Cardiac fibroblast (primary cell): ENCODE measurements around the gene SDCCAG8.

ENCODE experiments used
- DNase-seq, 2 donors: peaks; one replicate each; pipeline versions ENCODE4 v3.0.0 to v3.0.0-alpha.2; 2010; ENCODE audit warnings: low read depth in 2 of 2
- H3K4me3 ChIP-seq, 2 donors: replicated peaks in 1 of 2; 1 replicate in 1 of 2; 2 replicates in 1 of 2; pipeline ENCODE4 v1.5.1; 2011; ENCODE audit warnings: low read depth in 2 of 2, low read length in 2 of 2, mild to moderate bottlenecking in 2 of 2, moderate library complexity in 1 of 2
- TF ChIP-seq, protein P1 (sequence below): IDR thresholded peaks from one replicate; pipeline ENCODE4 v1.5.1; 2011; ENCODE audit warnings: low read depth, mild to moderate bottlenecking, low read length, inconsistent platforms

Gene SDCCAG8

DNA sequence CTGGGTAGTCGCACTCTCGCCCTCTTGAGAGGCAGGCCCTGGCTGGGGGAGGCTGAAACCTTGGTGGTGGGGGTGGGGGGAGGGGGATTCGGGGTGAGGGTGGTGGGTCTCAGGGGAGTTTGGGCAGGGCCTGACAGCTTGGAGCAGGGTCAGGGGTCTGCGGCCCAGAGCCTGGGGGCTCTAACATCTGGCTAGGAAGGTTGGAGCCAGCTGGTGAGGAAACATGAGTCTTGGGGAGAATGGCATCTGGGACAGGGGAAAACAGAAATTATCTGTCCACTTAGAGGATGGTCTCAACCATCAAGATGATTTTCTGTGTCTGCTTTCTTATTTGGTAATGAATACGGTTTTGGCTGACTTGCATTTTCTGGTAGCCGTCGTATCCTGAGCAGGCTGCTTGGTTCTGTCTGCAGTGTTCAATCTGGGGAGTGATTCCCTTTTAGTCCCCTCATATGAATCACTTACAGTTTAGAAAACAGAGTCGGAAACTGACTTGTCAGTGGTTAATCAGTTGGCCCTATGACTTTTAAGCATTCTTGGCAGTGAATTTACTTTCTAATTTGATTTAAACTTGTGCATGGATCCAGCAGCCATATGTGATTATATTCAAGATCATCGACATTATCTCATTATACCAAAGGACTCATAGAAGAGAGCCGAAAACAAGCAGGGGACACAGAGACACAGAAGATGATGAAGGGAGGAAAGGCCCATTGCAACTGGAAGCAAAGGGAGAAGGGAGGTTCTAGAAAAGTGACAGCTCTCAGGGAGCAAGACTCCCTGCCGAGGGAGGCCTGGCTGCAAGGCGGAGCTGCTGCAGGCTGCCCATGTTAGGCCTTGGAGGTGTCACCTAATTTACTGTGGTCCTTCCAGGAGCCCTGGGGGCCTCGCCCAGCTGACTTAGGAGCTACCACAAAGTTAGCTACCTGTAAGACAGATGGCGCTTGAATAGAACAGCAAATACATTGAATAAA is 237.6 kb downstream of the SDCCAG8 start:
- H3K4me3 ChIP-seq = no peak overlapping the region
- TF ChIP-seq, protein P1, sequence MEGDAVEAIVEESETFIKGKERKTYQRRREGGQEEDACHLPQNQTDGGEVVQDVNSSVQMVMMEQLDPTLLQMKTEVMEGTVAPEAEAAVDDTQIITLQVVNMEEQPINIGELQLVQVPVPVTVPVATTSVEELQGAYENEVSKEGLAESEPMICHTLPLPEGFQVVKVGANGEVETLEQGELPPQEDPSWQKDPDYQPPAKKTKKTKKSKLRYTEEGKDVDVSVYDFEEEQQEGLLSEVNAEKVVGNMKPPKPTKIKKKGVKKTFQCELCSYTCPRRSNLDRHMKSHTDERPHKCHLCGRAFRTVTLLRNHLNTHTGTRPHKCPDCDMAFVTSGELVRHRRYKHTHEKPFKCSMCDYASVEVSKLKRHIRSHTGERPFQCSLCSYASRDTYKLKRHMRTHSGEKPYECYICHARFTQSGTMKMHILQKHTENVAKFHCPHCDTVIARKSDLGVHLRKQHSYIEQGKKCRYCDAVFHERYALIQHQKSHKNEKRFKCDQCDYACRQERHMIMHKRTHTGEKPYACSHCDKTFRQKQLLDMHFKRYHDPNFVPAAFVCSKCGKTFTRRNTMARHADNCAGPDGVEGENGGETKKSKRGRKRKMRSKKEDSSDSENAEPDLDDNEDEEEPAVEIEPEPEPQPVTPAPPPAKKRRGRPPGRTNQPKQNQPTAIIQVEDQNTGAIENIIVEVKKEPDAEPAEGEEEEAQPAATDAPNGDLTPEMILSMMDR = no peak
- peak; percentile 41 to 43 for DNase-seq

DNA sequence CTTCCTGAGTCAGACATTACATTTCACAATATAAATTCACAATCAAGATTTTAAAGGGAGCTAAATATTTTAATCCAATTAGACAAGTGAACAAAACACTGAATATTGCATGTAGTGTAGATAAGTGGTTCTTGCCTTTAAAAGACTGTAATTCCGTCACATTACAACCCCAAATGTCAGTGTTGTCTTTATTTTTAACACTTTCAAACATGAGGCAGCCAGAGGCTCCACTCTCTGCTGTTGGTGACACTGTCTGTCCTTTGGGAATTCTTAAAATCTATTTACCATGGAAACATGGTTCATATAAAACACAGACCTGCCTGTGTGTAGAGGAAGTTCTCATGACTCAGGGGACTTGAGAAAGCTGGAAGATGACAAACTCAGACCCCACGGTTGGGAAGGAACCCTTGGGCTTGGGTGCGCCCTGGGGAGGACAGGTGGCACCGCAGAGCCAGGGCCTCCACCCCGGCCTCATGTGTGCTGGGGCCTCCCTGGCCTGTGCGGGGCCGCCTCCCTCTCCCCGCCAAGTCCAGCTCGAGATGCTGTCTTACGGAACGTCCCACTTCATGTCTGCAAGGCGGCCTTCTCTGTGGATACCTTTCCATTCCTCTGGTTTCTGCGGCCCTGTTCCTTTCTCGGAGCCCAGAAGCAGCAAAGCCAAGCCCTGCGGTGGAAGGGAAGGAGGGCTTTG is 239.0 kb downstream of the SDCCAG8 start:
- TF ChIP-seq, protein P1 = no peak
- H3K4me3 ChIP-seq = no peak overlapping the region
- peak in 1 of 2 donors; percentile 32 for DNase-seq

- TF ChIP-seq, protein P1 = no peak
- peak; percentile 71 to 84 for DNase-seq
- H3K4me3 ChIP-seq = no peak overlapping the region
Measured at GRCh38 chr1:243495442-243496186, 239.8 kb downstream of the SDCCAG8 start.

- TF ChIP-seq, protein P1 = no peak
- H3K4me3 ChIP-seq = no peak overlapping the region
- DNase-seq = no peak
Measured at GRCh38 chr1:243496187-243496646, 240.4 kb downstream of the SDCCAG8 start.

DNA sequence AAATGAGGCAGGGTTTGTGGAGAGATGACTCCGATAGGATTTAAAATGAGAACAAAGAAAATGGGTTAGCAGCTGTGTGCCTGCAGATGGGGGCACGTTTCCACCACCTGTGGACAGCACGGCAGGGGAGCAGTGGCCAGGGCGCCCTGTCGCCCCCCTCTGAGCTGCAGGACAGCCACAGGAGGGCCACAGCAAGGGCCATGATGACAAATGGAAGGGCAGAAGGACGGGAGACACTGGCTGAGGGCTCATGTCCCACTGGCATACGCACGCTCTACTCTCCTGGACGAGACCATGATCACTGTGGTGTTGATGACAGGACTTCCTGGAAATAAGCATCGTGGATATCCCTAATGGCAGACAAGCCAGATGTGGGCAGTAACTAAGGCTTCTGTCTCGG is 241.0 kb downstream of the SDCCAG8 start:
- no peak overlapping the region for H3K4me3 ChIP-seq
- TF ChIP-seq, protein P1 = no peak
- DNase-seq = no peak

- TF ChIP-seq, protein P1 = no peak
- DNase-seq = no peak
- no peak overlapping the region for H3K4me3 ChIP-seq
Measured at GRCh38 chr1:243497939-243498681, 242.3 kb downstream of the SDCCAG8 start.
